Gastrocnemius medialis (tissue), 4 donors: ENCODE measurements around the gene TBC1D10A. TPM values are rescaled to one million over a fixed set of nuclear protein-coding genes. Genes with fewer than 3 reads are reported as not detected.

Experiments
- ATAC-seq, 2 donors: fragments of 150-250 bp; one replicate each; pipeline ENCODE4 v1.9.1; 2016
- DNase-seq, 2 donors: peaks; one replicate each; pipeline ENCODE4 v3.0.0-alpha.2; 2019
- H3K27ac ChIP-seq, 4 donors: fragments of 200-600 bp; sonication (generic); 1 replicate in 1 of 4; 2 replicates in 3 of 4; pipeline ENCODE4 v1.5.1; 2016 to 2018; ENCODE audit warnings: mild to moderate bottlenecking in 2 of 4, moderate library complexity in 1 of 4
- H3K27me3 ChIP-seq, 3 donors: fragments of 200-600 bp; sonication (generic) in 2 of 3; 1 replicate in 1 of 3; 2 replicates in 2 of 3; pipeline versions ENCODE4 v1.5.1 to v1.6.0; 2016 to 2019; ENCODE audit warnings: mild to moderate bottlenecking in 1 of 3, moderate library complexity in 1 of 3
- H3K36me3 ChIP-seq, 2 donors: fragments of 200-600 bp; sonication (generic) in 1 of 2; one replicate each; pipeline ENCODE4 v1.5.1; 2017 to 2018
- H3K4me1 ChIP-seq, 2 donors: fragments of 200-600 bp; sonication (generic) in 1 of 2; one replicate each; pipeline ENCODE4 v1.5.1; 2016 to 2017; ENCODE audit warnings: mild to moderate bottlenecking in 2 of 2
- H3K4me3 ChIP-seq, 4 donors: fragments of 200-600 bp; sonication (generic) in 3 of 4; 1 replicate in 1 of 4; 2 replicates in 3 of 4; pipeline ENCODE4 v1.5.1; 2016 to 2019; ENCODE audit warnings: mild to moderate bottlenecking in 2 of 4
- H3K9me3 ChIP-seq, 3 donors: fragments of 200-600 bp; sonication (generic) in 2 of 3; 1 replicate in 1 of 3; 2 replicates in 2 of 3; pipeline ENCODE4 v1.5.1; 2016 to 2019
- CTCF ChIP-seq, 5 experiments: fragments of 450-650 bp in 3 of 5; fragments of 200-600 bp in 2 of 5; sonication (generic) in 2 of 5; IDR thresholded peaks in 4 of 5; conservative IDR thresholded peaks in 1 of 5; 1 replicate in 4 of 5; 2 replicates in 1 of 5; pipeline ENCODE4 v1.5.1; 2016 to 2019; ENCODE audit warnings: antibody characterized with exemption in 5 of 5, mild to moderate bottlenecking in 3 of 5, moderate library complexity in 3 of 5
- POLR2A ChIP-seq, 2 donors: fragments of 450-650 bp; IDR thresholded peaks; one replicate each; pipeline ENCODE4 v1.6.1; 2017; ENCODE audit warnings: antibody characterized with exemption in 2 of 2, mild to moderate bottlenecking in 2 of 2, moderate library complexity in 2 of 2
- in situ Hi-C, 4 donors: fragments of 200-750 bp; cut with MboI; loops; one replicate each; pipeline versions ENCODE4 v1.15.0 to v1.8.0; 2017; ENCODE audit warnings: low sequenced_read_pairs in 4 of 4
- intact Hi-C: fragments of 100-400 bp; cut with DNase I; formaldehyde crosslinking; loops from one replicate; pipeline ENCODE4 v1.15.1; 2023; ENCODE audit warnings: low total_unique reads
- total RNA-seq, 4 donors: library from RNA; depleted of rRNA; stranded (reverse); fragments of >200 nt; gene quantifications; one replicate each; pipeline versions ENCODE4 v1.1.0 to v1.2.3, GENCODE V29; 2016

Gene TBC1D10A
- total RNA-seq, 4 donors from 2014 or later = 4.1 to 9.6 (median 6.2) TPM

DNA sequence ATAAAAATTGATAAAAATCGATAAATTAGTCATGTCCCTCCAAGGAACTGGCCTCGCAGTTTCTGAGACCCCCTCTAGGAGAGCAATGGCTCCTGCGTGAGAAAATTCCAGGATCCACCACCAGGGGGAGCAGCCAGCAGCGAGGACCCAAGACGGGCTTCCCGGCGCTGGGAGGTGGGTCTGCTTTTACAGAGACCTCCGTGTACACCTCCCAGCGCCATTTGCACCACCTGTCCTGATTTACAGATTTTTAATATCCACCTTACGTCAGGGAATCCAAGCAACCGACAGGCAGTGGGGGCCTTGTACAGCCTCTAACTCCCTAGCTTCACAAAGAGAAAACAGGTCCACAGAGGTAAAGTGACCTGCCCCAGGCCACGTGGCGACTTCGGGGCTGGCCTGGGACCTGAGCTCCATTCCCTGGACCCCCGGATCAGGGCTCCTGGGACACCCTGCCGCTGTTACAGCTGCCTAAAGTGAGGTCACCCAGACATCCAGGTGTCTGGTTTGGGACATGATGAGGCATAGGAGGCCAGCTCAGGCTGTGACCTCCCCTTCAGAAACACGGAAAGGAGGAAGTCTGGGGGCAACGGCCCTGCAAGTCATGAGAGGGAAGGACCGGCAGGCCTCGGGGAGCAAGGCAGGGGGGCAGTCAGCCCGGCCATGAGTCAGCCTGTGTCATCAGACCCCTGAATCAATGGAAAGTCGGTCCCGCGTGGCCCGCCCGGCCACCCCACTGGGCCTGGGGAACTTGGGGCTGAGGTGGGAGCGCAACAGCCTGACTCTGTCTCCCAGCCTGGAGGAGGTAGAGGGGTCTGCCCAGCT lies 63.6 kb downstream of the TBC1D10A start:
- Histone ChIP-seq H3K36me3 (no peaks in the 10 kb centered on the region), H3K9me3 (no peaks in the 10 kb centered on the region), H3K27me3 (no peaks in the 10 kb centered on the region), H3K27ac (no peak overlapping the region), H3K4me1 (no peaks in the 10 kb centered on the region), H3K4me3 (peak overlapping the region; percentile 10 to 46 (median 22))
- DNase-seq = peak; percentile 39 to 50
- TF ChIP-seq POLR2A (IDR thresholded peaks at IDR 0.05) = no peak
- TF ChIP-seq CTCF (IDR thresholded peaks at IDR 0.05 in 4 of 5, conservative IDR thresholded peaks at IDR 0.05 in 1 of 5) = peak; percentile 92 to 97 (median 95)
- peak; percentile 55 to 62 for ATAC-seq
- intact Hi-C loops (loop anchor here (1.0 to 2.0 kb wide), 2 partner anchors 24 to 124 kb away; partner anchors contain the start of gene RNF215), in situ Hi-C loops (loop anchor here (5.0 to 10.0 kb wide), 3 partner anchors 122 to 132 kb away; partner anchors contain the start of genes RNF215 (in 3 of the 4) and SEC14L2 (in 1 of the 4))

DNA sequence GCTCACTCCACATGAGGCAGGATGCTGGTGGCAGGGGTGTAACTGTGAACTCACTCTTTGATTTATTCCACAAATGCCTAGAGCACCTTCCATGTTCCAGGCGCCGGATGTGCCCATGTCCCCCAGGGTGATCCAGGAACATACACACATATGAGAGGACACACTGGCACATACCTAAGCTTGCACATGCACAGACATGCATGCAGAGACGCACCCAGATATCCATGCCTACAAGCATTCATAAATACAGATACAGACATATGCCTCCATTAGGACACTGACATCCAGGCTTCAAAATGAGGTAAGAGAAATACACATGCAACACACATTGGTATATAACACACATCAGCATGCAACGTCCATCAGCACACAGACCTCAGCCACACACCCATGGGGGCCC lies 64.6 kb downstream of the TBC1D10A start:
- DNase-seq (no peak), ATAC-seq (no peak)
- Histone ChIP-seq H3K4me1 (no peaks in the 10 kb centered on the region), H3K27me3 (no peaks in the 10 kb centered on the region), H3K4me3 (no peak overlapping the region), H3K9me3 (no peaks in the 10 kb centered on the region), H3K27ac (no peak overlapping the region), H3K36me3 (no peaks in the 10 kb centered on the region)
- intact Hi-C loops (loop anchor here (2.0 kb wide), 1 partner anchor 25 kb away; no protein-coding TSS in a partner anchor), in situ Hi-C loops (loop anchor here (5.0 to 10.0 kb wide), 3 partner anchors 123 to 133 kb away; partner anchors contain the start of genes RNF215 (in 3 of the 4) and SEC14L2 (in 1 of the 4))
- TF ChIP-seq CTCF (IDR thresholded peaks at IDR 0.05 in 4 of 5, conservative IDR thresholded peaks at IDR 0.05 in 1 of 5) (no peak), POLR2A (IDR thresholded peaks at IDR 0.05) (no peak)

- Histone ChIP-seq H3K4me1 (no peaks in the 10 kb centered on the region), H3K27ac (no peak overlapping the region), H3K27me3 (no peaks in the 10 kb centered on the region), H3K9me3 (no peaks in the 10 kb centered on the region), H3K36me3 (no peaks in the 10 kb centered on the region), H3K4me3 (no peak overlapping the region)
- DNase-seq (no peak), ATAC-seq (no peak)
- in situ Hi-C loops = loop anchor here (5.0 to 10.0 kb wide), 3 partner anchors 124 to 134 kb away; partner anchors contain the start of genes RNF215 (in 3 of the 4) and SEC14L2 (in 1 of the 4)
- TF ChIP-seq POLR2A (IDR thresholded peaks at IDR 0.05) (no peak), CTCF (IDR thresholded peaks at IDR 0.05 in 4 of 5, conservative IDR thresholded peaks at IDR 0.05 in 1 of 5) (no peak)
- intact Hi-C loops = no loop called here
Observed at GRCh38 chr22:30261134-30261533, 65.6 kb downstream of the TBC1D10A start.

DNA sequence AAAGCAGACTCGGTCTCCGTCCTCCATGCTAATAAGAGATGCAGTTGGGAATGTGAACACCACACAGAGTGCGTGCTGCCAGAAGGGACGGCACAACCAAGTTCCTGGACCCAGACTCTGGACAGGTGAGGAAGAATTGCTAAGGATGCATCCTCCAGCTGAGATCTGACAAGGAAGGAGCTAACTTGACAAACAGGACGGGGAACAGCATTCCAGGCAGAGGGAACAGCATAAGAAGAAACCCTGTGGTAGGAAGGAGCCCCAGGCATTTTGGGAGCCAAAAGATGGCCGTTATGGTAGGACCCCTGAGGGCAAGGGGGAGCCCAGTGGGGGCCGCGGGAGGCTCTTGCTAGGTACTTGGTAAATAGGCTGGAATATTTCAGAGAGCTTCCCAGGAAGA lies 66.1 kb downstream of the TBC1D10A start:
- Histone ChIP-seq H3K9me3 (no peaks in the 10 kb centered on the region), H3K27me3 (no peaks in the 10 kb centered on the region), H3K36me3 (no peaks in the 10 kb centered on the region), H3K4me1 (no peaks in the 10 kb centered on the region), H3K27ac (no peak overlapping the region), H3K4me3 (no peak overlapping the region)
- in situ Hi-C loops = loop anchor here (5.0 to 10.0 kb wide), 3 partner anchors 124 to 134 kb away; partner anchors contain the start of genes RNF215 (in 3 of the 4) and SEC14L2 (in 1 of the 4)
- ATAC-seq = no peak
- no peak for TF ChIP-seq CTCF (IDR thresholded peaks at IDR 0.05 in 4 of 5, conservative IDR thresholded peaks at IDR 0.05 in 1 of 5)
- no peak for TF ChIP-seq POLR2A (IDR thresholded peaks at IDR 0.05)
- intact Hi-C loops = no loop called here
- no peak for DNase-seq
